B cell (primary cell): Measurements from ENCODE around the gene PLEKHG3. TPM values are rescaled to one million over a fixed set of nuclear protein-coding genes. Genes with fewer than 3 reads are reported as not detected.

Experiments
- ATAC-seq: fragments of 200-7000 bp; cut with Tn5 transposase; one replicate; pipeline ENCODE4 v1.10.0; 2021; ENCODE audit warnings: low read depth, mild to moderate bottlenecking, moderate number of reproducible peaks, moderate library complexity
- CTCF ChIA-PET: fragments of 350-600 bp; sonication (Branson Sonifier 250); formaldehyde crosslinking; loops from one replicate; lab custom pipeline; 2021; ENCODE audit warnings: antibody characterized with exemption, inconsistent platforms; lab: Charles Lee
- POLR2A ChIA-PET: fragments of 350-600 bp; sonication (Branson Sonifier 250); formaldehyde crosslinking; loops from one replicate; lab custom pipeline; 2021; ENCODE audit warnings: antibody characterized with exemption; lab: Charles Lee
- DNase-seq: peaks from one replicate; pipeline ENCODE4 v3.0.0; 2013
- H2AFZ ChIP-seq: 2 replicates; pipeline ENCODE4 v1.6.1; 2012; ENCODE audit warnings: mild to moderate bottlenecking, low read depth, low read length; ENCODE audit not compliant: insufficient read depth, poor library complexity, severe bottlenecking
- H3K27ac ChIP-seq, 2 donors: 1 replicate in 1 of 2; 2 replicates in 1 of 2; pipeline ENCODE4 v1.5.1; 2012 to 2013; ENCODE audit warnings: low read length in 2 of 2, mild to moderate bottlenecking in 2 of 2, moderate library complexity in 1 of 2
- H3K27me3 ChIP-seq, 4 experiments: fragments of 200-600 bp in 1 of 4; sonication (generic) in 1 of 4; replicated peaks in 1 of 4; 1 replicate in 2 of 4; 2 replicates in 2 of 4; pipeline versions ENCODE4 v1.6.1 to v1.7.0; 2013 to 2016; ENCODE audit warnings: low read length in 3 of 4, mild to moderate bottlenecking in 2 of 4, mixed read lengths in 1 of 4, moderate library complexity in 1 of 4; ENCODE audit not compliant: insufficient read depth in 4 of 4, control insufficient read depth in 3 of 4; ENCODE audit errors: control extremely low read depth in 1 of 4
- H3K36me3 ChIP-seq, 2 experiments: replicated peaks in 1 of 2; 1 replicate in 1 of 2; 2 replicates in 1 of 2; pipeline versions ENCODE4 v1.6.1 to v1.7.1; 2013; ENCODE audit warnings: low read length in 1 of 2; ENCODE audit not compliant: insufficient read depth in 2 of 2, control insufficient read depth in 1 of 2; ENCODE audit errors: control extremely low read depth in 1 of 2, extremely low read depth in 1 of 2
- H3K4me1 ChIP-seq, 2 donors: fragments of 200-600 bp in 1 of 2; sonication (generic) in 1 of 2; 1 replicate in 1 of 2; 2 replicates in 1 of 2; pipeline versions ENCODE4 v1.5.1 to v1.6.1; 2013 to 2017; ENCODE audit warnings: low read length in 2 of 2; ENCODE audit not compliant: control insufficient read depth in 2 of 2, insufficient read depth in 2 of 2
- H3K4me2 ChIP-seq: replicated peaks from 2 replicates; pipeline ENCODE3; 2012; ENCODE audit warnings: mild to moderate bottlenecking, low read depth, low read length; ENCODE audit not compliant: poor library complexity, severe bottlenecking
- H3K4me3 ChIP-seq, 5 experiments: fragments of 200-600 bp in 1 of 5; sonication (generic) in 1 of 5; 1 replicate in 3 of 5; 2 replicates in 2 of 5; pipeline versions ENCODE4 v1.5.1 to v1.7.0; 2011 to 2016; ENCODE audit warnings: low read length in 4 of 5, mild to moderate bottlenecking in 4 of 5, low read depth in 2 of 5, control low read depth in 1 of 5, moderate library complexity in 1 of 5; ENCODE audit not compliant: insufficient read depth in 1 of 5; ENCODE audit errors: control extremely low read depth in 1 of 5, extremely low read depth in 1 of 5
- H3K79me2 ChIP-seq: fragments of 200-600 bp; sonication (generic); one replicate; pipeline ENCODE4 v1.6.0; 2016; ENCODE audit warnings: low read length; ENCODE audit not compliant: control insufficient read depth, insufficient read depth
- H3K9ac ChIP-seq: fragments of 200-600 bp; sonication (generic); 2 replicates; pipeline ENCODE4 v1.6.1; 2017; ENCODE audit warnings: mild to moderate bottlenecking, low read length, moderate library complexity
- H3K9me3 ChIP-seq, 3 donors: one replicate each; pipeline versions ENCODE4 v1.6.1 to v1.7.1; 2013; ENCODE audit warnings: low read length in 2 of 3; ENCODE audit not compliant: control insufficient read depth in 2 of 3, insufficient read depth in 1 of 3; ENCODE audit errors: control extremely low read depth in 1 of 3
- H4K20me1 ChIP-seq: 2 replicates; pipeline ENCODE4 v1.6.0; 2012; ENCODE audit warnings: mild to moderate bottlenecking, low read length; ENCODE audit not compliant: insufficient read depth, control insufficient read depth, poor library complexity, severe bottlenecking
- H3K27ac Mint-ChIP-seq: one replicate; pipeline ENCODE4 v1.8.0; 2021; ENCODE audit warnings: mixed read lengths
- H3K27me3 Mint-ChIP-seq: one replicate; pipeline ENCODE4 v1.8.0; 2021; ENCODE audit warnings: mixed read lengths
- H3K4me1 Mint-ChIP-seq: one replicate; pipeline ENCODE4 v1.8.0; 2021; ENCODE audit warnings: mixed read lengths
- H3K4me3 Mint-ChIP-seq: one replicate; pipeline ENCODE4 v1.8.0; 2021; ENCODE audit warnings: mixed read lengths
- H3K9me3 Mint-ChIP-seq: one replicate; pipeline ENCODE4 v1.8.0; 2022; ENCODE audit warnings: mixed read lengths; ENCODE audit not compliant: insufficient read depth
- EZH2 ChIP-seq: IDR thresholded peaks from 2 replicates; pipeline ENCODE4 v1.6.1; 2012; ENCODE audit warnings: borderline replicate concordance, low read depth, mild to moderate bottlenecking, moderate library complexity, low read length; ENCODE audit not compliant: insufficient read depth, poor library complexity, severe bottlenecking
- WGBS: methylation state at CpG from one replicate; pipeline ENCODE4 v1.1.5; 2013; ENCODE audit warnings: missing lambda C conversion rate; ENCODE audit not compliant: insufficient coverage; 5-methylcytosine and 5-hydroxymethylcytosine counted together
- intact Hi-C: fragments of 100-400 bp; cut with micrococcal nuclease; formaldehyde crosslinking; loops from one replicate; pipeline ENCODE4 v1.10.0; 2022
- polyA plus RNA-seq: library from polyadenylated mRNA; depleted of rRNA; stranded (reverse); fragments of >200 nt; gene quantifications from 2 replicates; pipeline ENCODE4 v1.2.3, GENCODE V29; 2012
- total RNA-seq, 2 donors: library from RNA; stranded (reverse); fragments of 120-200 nt in 1 of 2; gene quantifications; 1 replicate in 1 of 2; 2 replicates in 1 of 2; pipeline versions ENCODE4 v1.2.3 to v1.2.4, GENCODE V29; 2013 to 2022
- TF ChIP-seq, protein P1 (sequence below): fragments of 200-600 bp; IDR thresholded peaks from one replicate; pipeline ENCODE4 v1.8.0; 2022; ENCODE audit warnings: antibody characterized with exemption, mild to moderate bottlenecking

Gene PLEKHG3
- total and polyA plus RNA-seq, 2 donors (not counting 1 experiment from before 2014, with no cell fraction given), result 0.12 to 0.25 TPM

- Histone ChIP-seq H3K27me3 (peaks cover 0 to 14% (median 5%) of the 10 kb centered on the region in 4 experiments), H3K9ac (no peak overlapping the region), H3K36me3 (no peaks in the 10 kb centered on the region), H3K9me3 (no peaks in the 10 kb centered on the region), H3K4me3 (no peak overlapping the region), H2AFZ (no peak overlapping the region), H3K27ac (no peak overlapping the region), H4K20me1 (no peaks in the 10 kb centered on the region), H3K4me1 (peaks cover 6% of the 10 kb centered on the region in 2 donors), H3K4me2 (no peak overlapping the region), H3K79me2 (no peaks in the 10 kb centered on the region)
- peaks cover 14% of the 10 kb centered on the region for H3K27me3 Mint-ChIP-seq
- intact Hi-C loops, result no loop called here
- H3K9me3 Mint-ChIP-seq, result no peaks in the 10 kb centered on the region
- ChIA-PET POLR2A (no interaction called here), CTCF (interaction anchor here (2.3 kb wide), 1 partner anchor 226 kb away, joined by 5 read pairs; the partner anchor contains the start of gene HSPA2)
- WGBS, result 91% methylated on average over 24 of the region's 25 CpGs
- ATAC-seq, result no peak
- peaks cover 13% of the 10 kb centered on the region for H3K4me1 Mint-ChIP-seq
- H3K27ac Mint-ChIP-seq, result no peak overlapping the region
- H3K4me3 Mint-ChIP-seq, result no peak overlapping the region
- no peak for TF ChIP-seq EZH2
- TF ChIP-seq, protein P1, sequence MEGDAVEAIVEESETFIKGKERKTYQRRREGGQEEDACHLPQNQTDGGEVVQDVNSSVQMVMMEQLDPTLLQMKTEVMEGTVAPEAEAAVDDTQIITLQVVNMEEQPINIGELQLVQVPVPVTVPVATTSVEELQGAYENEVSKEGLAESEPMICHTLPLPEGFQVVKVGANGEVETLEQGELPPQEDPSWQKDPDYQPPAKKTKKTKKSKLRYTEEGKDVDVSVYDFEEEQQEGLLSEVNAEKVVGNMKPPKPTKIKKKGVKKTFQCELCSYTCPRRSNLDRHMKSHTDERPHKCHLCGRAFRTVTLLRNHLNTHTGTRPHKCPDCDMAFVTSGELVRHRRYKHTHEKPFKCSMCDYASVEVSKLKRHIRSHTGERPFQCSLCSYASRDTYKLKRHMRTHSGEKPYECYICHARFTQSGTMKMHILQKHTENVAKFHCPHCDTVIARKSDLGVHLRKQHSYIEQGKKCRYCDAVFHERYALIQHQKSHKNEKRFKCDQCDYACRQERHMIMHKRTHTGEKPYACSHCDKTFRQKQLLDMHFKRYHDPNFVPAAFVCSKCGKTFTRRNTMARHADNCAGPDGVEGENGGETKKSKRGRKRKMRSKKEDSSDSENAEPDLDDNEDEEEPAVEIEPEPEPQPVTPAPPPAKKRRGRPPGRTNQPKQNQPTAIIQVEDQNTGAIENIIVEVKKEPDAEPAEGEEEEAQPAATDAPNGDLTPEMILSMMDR, result no peak
- no peak for DNase-seq
These were observed 62.4 kb downstream of the PLEKHG3 start for GRCh38 chr14:64766430-64767151.
